HAP-1 (cell line): ENCODE data around the gene NOMO2.
"Not testable (repeated sequence)": the region's sequence is repeated elsewhere in the genome, so short reads cannot be mapped to it uniquely, and the experiment has no call there.

Experiments
- DNase-seq, 2 experiments: peaks; one replicate each; pipeline ENCODE4 v3.0.0-alpha.2; 2016 to 2020; ENCODE audit warnings: low spot score in 2 of 2
- H3K27me3 ChIP-seq: fragments of 250-450 bp; sonication (Bioruptor Pico); 2 replicates; pipeline ENCODE4 v1.5.1; 2020; ENCODE audit warnings: low read depth, mild to moderate bottlenecking, moderate library complexity
- H3K36me3 ChIP-seq: fragments of 250-450 bp; sonication (Bioruptor Pico); replicated peaks from 2 replicates; pipeline ENCODE4 v1.5.1; 2020; ENCODE audit warnings: mild to moderate bottlenecking
- H3K4me1 ChIP-seq: fragments of 250-450 bp; sonication (Bioruptor Pico); 2 replicates; pipeline ENCODE4 v1.5.1; 2020; ENCODE audit warnings: mild to moderate bottlenecking
- H3K4me3 ChIP-seq: fragments of 250-450 bp; sonication (Bioruptor Pico); 2 replicates; pipeline ENCODE4 v1.5.1; 2020; ENCODE audit warnings: mild to moderate bottlenecking, moderate library complexity
- H3K9me3 ChIP-seq: fragments of 250-450 bp; sonication (Bioruptor Pico); 2 replicates; pipeline ENCODE4 v1.5.1; 2020; ENCODE audit warnings: mild to moderate bottlenecking, moderate library complexity
- in situ Hi-C: fragments of 300-500 bp; cut with MboI; formaldehyde crosslinking; loops from 3 replicates; pipeline ENCODE4 v1.14.3; 2020; ENCODE audit warnings: low sequenced_read_pairs, inconsistent platforms, mixed read lengths

The NOMO2 gene

GRCh38 chr16:18385285-18385684, 176.6 kb downstream of the NOMO2 start:
- H3K4me3 ChIP-seq, H3K4me1 ChIP-seq, H3K9me3 ChIP-seq, H3K27me3 ChIP-seq, in situ Hi-C loops, H3K36me3 ChIP-seq, DNase-seq: not testable (repeated sequence)

- H3K9me3 ChIP-seq, H3K4me3 ChIP-seq, H3K36me3 ChIP-seq, H3K27me3 ChIP-seq, H3K4me1 ChIP-seq, in situ Hi-C loops, DNase-seq: not testable (repeated sequence)
Measured at GRCh38 chr16:18384869-18385268, 177.0 kb downstream of the NOMO2 start.

GRCh38 chr16:18384098-18384636, 177.7 kb downstream of the NOMO2 start:
- in situ Hi-C loops, H3K4me3 ChIP-seq, H3K36me3 ChIP-seq, H3K27me3 ChIP-seq, H3K9me3 ChIP-seq, DNase-seq, H3K4me1 ChIP-seq: not testable (repeated sequence)

GRCh38 chr16:18382696-18383095, 179.2 kb downstream of the NOMO2 start:
- H3K4me1 ChIP-seq, in situ Hi-C loops, H3K4me3 ChIP-seq, H3K27me3 ChIP-seq, DNase-seq, H3K36me3 ChIP-seq, H3K9me3 ChIP-seq: not testable (repeated sequence)
